Tibial artery (tissue), 4 donors: ENCODE results near the gene SUCO.
"Not testable (repeated sequence)": the region's sequence is repeated elsewhere in the genome, so short reads cannot be mapped to it uniquely, and the experiment has no call there.

Experiments
- DNase-seq, 2 donors: peaks; one replicate each; pipeline ENCODE4 v3.0.0-alpha.2; 2019
- H3K27ac ChIP-seq, 2 donors: fragments of 200-600 bp; sonication (generic) in 1 of 2; 1 replicate in 1 of 2; 2 replicates in 1 of 2; pipeline ENCODE4 v1.5.1; 2018 to 2019; ENCODE audit warnings: mild to moderate bottlenecking in 1 of 2
- H3K27me3 ChIP-seq, 2 donors: fragments of 200-600 bp; sonication (generic) in 1 of 2; one replicate each; pipeline versions ENCODE4 v1.5.1 to v1.6.0; 2016 to 2019
- H3K36me3 ChIP-seq, 3 donors: fragments of 200-600 bp; sonication (generic) in 2 of 3; one replicate each; pipeline ENCODE4 v1.5.1; 2016 to 2019; ENCODE audit warnings: mild to moderate bottlenecking in 2 of 3
- H3K4me1 ChIP-seq, 4 donors: fragments of 200-600 bp; sonication (generic) in 2 of 4; 1 replicate in 3 of 4; 2 replicates in 1 of 4; pipeline ENCODE4 v1.5.1; 2016 to 2019
- H3K4me3 ChIP-seq, 2 donors: fragments of 200-600 bp; sonication (generic) in 1 of 2; 1 replicate in 1 of 2; 2 replicates in 1 of 2; pipeline ENCODE4 v1.5.1; 2018 to 2019; ENCODE audit warnings: mild to moderate bottlenecking in 2 of 2
- H3K9me3 ChIP-seq, 3 donors: fragments of 200-600 bp; sonication (generic) in 1 of 3; one replicate each; pipeline ENCODE4 v1.5.1; 2016 to 2019
- intact Hi-C: fragments of 100-400 bp; cut with DNase I; formaldehyde crosslinking; loops from one replicate; pipeline ENCODE4 v1.15.0; 2023; ENCODE audit warnings: low total_unique reads
- TF ChIP-seq, protein P1 (sequence below), 2 experiments: fragments of 200-600 bp in 1 of 2; fragments of 450-650 bp in 1 of 2; IDR thresholded peaks; one replicate each; pipeline ENCODE4 v1.5.1; 2017 to 2019; ENCODE audit warnings: antibody characterized with exemption in 2 of 2, mild to moderate bottlenecking in 1 of 2, moderate library complexity in 1 of 2

SUCO gene

DNA sequence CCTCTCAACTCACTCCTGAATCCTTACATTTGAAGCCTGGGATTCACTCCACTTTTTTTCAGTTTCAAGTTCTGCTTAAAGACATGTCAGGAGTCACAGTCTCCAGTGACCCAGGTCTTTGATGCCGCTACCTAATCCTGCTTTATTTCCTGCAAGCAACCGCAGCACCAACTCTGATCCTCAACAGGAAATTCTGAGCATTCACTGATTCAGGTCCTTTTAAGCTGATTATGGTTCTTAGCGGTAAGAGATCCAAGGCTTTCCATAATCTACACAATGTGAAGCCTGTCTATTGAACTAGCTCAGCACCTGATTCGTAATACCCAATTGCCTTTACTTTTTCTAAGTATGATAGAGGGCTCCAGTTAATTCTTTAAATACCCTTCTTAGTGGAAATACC is 45.4 kb upstream of the SUCO start:
- no peak for DNase-seq
- no peak overlapping the region for H3K4me3 ChIP-seq
- H3K36me3 ChIP-seq, result no peaks in the 10 kb centered on the region
- no peaks in the 10 kb centered on the region for H3K9me3 ChIP-seq
- TF ChIP-seq, protein P1, sequence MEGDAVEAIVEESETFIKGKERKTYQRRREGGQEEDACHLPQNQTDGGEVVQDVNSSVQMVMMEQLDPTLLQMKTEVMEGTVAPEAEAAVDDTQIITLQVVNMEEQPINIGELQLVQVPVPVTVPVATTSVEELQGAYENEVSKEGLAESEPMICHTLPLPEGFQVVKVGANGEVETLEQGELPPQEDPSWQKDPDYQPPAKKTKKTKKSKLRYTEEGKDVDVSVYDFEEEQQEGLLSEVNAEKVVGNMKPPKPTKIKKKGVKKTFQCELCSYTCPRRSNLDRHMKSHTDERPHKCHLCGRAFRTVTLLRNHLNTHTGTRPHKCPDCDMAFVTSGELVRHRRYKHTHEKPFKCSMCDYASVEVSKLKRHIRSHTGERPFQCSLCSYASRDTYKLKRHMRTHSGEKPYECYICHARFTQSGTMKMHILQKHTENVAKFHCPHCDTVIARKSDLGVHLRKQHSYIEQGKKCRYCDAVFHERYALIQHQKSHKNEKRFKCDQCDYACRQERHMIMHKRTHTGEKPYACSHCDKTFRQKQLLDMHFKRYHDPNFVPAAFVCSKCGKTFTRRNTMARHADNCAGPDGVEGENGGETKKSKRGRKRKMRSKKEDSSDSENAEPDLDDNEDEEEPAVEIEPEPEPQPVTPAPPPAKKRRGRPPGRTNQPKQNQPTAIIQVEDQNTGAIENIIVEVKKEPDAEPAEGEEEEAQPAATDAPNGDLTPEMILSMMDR (IDR thresholded peaks at IDR 0.05), result no peak
- peaks cover 0 to 4% of the 10 kb centered on the region in 2 donors for H3K27me3 ChIP-seq
- H3K27ac ChIP-seq, result no peak overlapping the region
- intact Hi-C loops, result no loop called here
- no peaks in the 10 kb centered on the region for H3K4me1 ChIP-seq

DNA sequence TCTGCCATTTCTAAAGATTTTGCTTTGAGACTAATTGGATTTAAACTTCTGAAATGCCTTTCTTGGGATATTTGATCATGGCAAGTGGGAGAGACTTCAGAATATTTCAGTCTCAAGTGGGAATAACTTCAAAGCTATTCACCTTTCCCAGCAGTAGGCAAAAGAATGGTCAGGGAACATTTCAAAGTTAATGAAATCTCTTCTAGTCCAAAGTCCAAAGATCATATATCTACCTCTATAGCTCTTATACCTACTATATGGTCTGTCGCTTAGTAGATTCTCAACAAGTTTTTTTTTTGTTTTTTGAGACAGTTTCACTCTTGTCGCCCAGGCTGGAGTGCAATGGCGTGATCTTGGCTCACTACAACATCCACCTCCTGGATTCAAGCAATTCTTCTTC is 44.6 kb upstream of the SUCO start:
- TF ChIP-seq, protein P1 (IDR thresholded peaks at IDR 0.05), result no peak
- Histone ChIP-seq H3K27me3 (peaks cover 0 to 4% of the 10 kb centered on the region in 2 donors), H3K36me3 (no peaks in the 10 kb centered on the region), H3K27ac (no peak overlapping the region), H3K9me3 (no peaks in the 10 kb centered on the region), H3K4me1 (no peaks in the 10 kb centered on the region), H3K4me3 (no peak overlapping the region)
- no peak for DNase-seq
- intact Hi-C loops, result no loop called here

DNA sequence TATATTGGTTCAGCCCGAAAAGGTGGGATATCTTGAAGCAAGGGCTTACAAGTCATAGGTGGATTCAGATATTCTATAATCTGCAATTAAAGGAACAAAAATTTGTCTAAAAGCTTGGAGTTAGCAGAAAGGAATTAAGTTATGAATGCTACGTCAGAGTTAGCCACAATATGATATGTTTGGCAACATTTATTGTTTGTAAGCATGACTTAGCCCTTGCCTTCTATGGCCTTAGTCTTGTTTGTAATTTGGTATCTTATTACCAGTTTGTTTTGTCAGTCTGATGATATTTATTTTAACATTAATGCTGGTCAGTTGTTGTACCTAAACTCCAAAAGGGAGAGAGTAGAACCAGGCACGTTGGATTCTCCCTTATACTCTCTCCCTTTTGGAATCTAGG is 43.1 kb upstream of the SUCO start:
- TF ChIP-seq, protein P1 (IDR thresholded peaks at IDR 0.05), result no peak
- intact Hi-C loops, result no loop called here
- no peak for DNase-seq
- Histone ChIP-seq H3K9me3 (no peaks in the 10 kb centered on the region), H3K4me3 (no peak overlapping the region), H3K27ac (no peak overlapping the region), H3K27me3 (peaks cover 0 to 4% of the 10 kb centered on the region in 2 donors), H3K4me1 (no peaks in the 10 kb centered on the region), H3K36me3 (no peaks in the 10 kb centered on the region)

DNA sequence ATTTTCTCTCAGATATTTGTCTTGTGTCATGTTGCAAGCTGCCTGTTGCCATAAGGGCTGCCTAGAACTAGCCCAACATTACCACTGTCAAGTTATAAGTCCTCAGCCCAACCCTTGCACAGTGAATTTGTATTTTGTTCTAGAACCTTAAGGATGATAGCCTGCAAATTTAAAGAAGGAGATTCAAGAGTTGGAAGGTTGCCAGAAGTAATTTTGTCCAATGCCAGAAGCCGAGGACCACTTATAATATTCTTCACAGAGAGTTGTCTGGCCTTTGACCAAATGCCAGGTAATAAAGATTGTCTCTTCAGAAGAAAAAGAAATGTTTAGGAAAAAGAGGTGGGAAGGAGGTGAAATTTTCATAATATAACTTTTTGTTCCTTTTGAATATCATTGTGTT is 40.5 kb upstream of the SUCO start:
- peaks cover 0 to 8% (median 3%) of the 10 kb centered on the region in 4 donors for H3K4me1 ChIP-seq
- no peak for DNase-seq
- H3K4me3 ChIP-seq, result no peak overlapping the region
- H3K9me3 ChIP-seq, result no peaks in the 10 kb centered on the region
- no peaks in the 10 kb centered on the region for H3K36me3 ChIP-seq
- H3K27ac ChIP-seq, result no peak overlapping the region
- peaks cover 0 to 4% of the 10 kb centered on the region in 2 donors for H3K27me3 ChIP-seq
- intact Hi-C loops, result no loop called here
- TF ChIP-seq, protein P1 (IDR thresholded peaks at IDR 0.05), result no peak

DNA sequence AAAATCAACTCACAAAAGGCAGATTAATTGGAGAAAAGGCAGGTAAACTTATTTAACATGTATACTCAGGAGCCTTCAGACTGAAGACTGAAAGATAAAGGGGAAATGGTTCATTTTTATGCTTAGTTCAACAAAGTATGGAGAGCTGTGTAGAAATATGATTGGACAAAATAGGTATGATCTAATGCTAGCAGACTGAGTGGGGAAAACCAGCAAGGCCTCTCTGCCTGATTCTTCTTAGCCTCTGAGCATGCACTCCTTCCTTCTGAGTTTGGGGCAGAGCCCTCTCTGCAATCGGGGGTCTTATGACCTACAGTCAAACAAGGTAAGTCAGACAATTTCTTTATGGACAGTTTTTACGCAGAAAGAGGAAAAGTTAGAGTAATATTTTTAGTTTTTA is 38.8 kb upstream of the SUCO start:
- H3K4me1 ChIP-seq, result peaks cover 0 to 11% (median 4%) of the 10 kb centered on the region in 4 donors
- TF ChIP-seq, protein P1 (IDR thresholded peaks at IDR 0.05), result no peak
- H3K9me3 ChIP-seq, result no peaks in the 10 kb centered on the region
- peaks cover 0 to 4% of the 10 kb centered on the region in 2 donors for H3K27me3 ChIP-seq
- no peak overlapping the region for H3K27ac ChIP-seq
- no peak for DNase-seq
- H3K36me3 ChIP-seq, result no peaks in the 10 kb centered on the region
- H3K4me3 ChIP-seq, result no peak overlapping the region
- intact Hi-C loops, result no loop called here

DNA sequence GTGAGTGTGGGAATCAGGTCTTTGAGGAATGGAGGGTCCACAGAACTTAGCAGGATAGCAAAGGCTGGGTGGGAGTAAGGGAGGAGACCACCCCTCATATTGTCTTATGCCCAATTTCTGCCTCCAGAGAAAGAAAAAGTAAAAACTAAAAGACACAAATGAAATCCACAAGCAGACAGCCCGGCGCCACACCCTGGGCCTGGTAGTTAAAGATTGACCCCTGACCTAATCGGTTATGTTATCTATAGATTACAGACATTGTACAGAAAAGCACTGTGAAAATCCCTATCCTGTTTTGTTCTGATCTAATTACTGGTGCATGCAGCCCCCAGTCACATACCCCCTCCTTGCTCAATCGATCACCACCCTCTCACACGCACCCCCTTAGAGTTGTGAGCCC is 36.8 kb upstream of the SUCO start:
- H3K27ac ChIP-seq, result not testable (repeated sequence)

More for the DNA sequence above, 36.8 kb upstream of the SUCO start:
- H3K4me3 ChIP-seq, H3K27me3 ChIP-seq, H3K9me3 ChIP-seq, intact Hi-C loops, H3K36me3 ChIP-seq, DNase-seq: not testable (repeated sequence)
- H3K4me1 ChIP-seq, result peaks cover 0 to 11% (median 4%) of the 10 kb centered on the region in 4 donors
